ENCODE results near the gene IKBKE.

IKBKE gene

GRCh38 chr1:206435445-206435844 is 34.8 kb upstream of the IKBKE start:
- no peak for DNase-seq (ENCODE audit: low read depth, low spot score)
- H3K4me1 ChIP-seq (ENCODE audit: insufficient read depth, insufficient read length) = no peaks in the 10 kb centered on the region
- H3K9ac ChIP-seq (ENCODE audit: insufficient read length, low read depth) = no peak overlapping the region
- H3K27me3 ChIP-seq (ENCODE audit: insufficient read depth, insufficient read length) = no peaks in the 10 kb centered on the region
- no peaks in the 10 kb centered on the region for H3K9me3 ChIP-seq (ENCODE audit: insufficient read depth, low read length)
- peaks cover 69% of the 10 kb centered on the region for H3K36me3 ChIP-seq (ENCODE audit: insufficient read depth, insufficient read length, low read length)
- no peak overlapping the region for H3K4me3 ChIP-seq (ENCODE audit: insufficient read length, low read depth)
- TF ChIP-seq SUZ12 (IDR thresholded peaks at IDR 0.05; ENCODE audit: extremely low read depth, insufficient read depth, insufficient read length) = no peak
- TF ChIP-seq ZNF274 (IDR thresholded peaks at IDR 0.05; ENCODE audit: low read depth, low read length) = no peak
- no peak for TF ChIP-seq YY1 (IDR thresholded peaks at IDR 0.05; ENCODE audit: insufficient read depth, insufficient read length)

GRCh38 chr1:206438554-206438953 is 31.7 kb upstream of the IKBKE start:
- Histone ChIP-seq H3K27me3 (ENCODE audit: insufficient read depth, insufficient read length) (no peaks in the 10 kb centered on the region), H3K36me3 (ENCODE audit: insufficient read depth, insufficient read length, low read length) (peaks cover 66% of the 10 kb centered on the region), H3K9me3 (ENCODE audit: insufficient read depth, low read length) (no peaks in the 10 kb centered on the region), H3K4me1 (ENCODE audit: insufficient read depth, insufficient read length) (no peaks in the 10 kb centered on the region), H3K9ac (ENCODE audit: insufficient read length, low read depth) (no peak overlapping the region), H3K4me3 (ENCODE audit: insufficient read length, low read depth) (no peak overlapping the region)
- TF ChIP-seq ZNF274 (IDR thresholded peaks at IDR 0.05; ENCODE audit: low read depth, low read length) (no peak), SUZ12 (IDR thresholded peaks at IDR 0.05; ENCODE audit: extremely low read depth, insufficient read depth, insufficient read length) (no peak), YY1 (IDR thresholded peaks at IDR 0.05; ENCODE audit: insufficient read depth, insufficient read length) (no peak)
- no peak for DNase-seq (ENCODE audit: low read depth, low spot score)

- Histone ChIP-seq H3K4me3 (ENCODE audit: insufficient read length, low read depth) (no peak overlapping the region), H3K36me3 (ENCODE audit: insufficient read depth, insufficient read length, low read length) (peaks cover 67% of the 10 kb centered on the region), H3K27me3 (ENCODE audit: insufficient read depth, insufficient read length) (no peaks in the 10 kb centered on the region), H3K9me3 (ENCODE audit: insufficient read depth, low read length) (no peaks in the 10 kb centered on the region), H3K4me1 (ENCODE audit: insufficient read depth, insufficient read length) (no peaks in the 10 kb centered on the region), H3K9ac (ENCODE audit: insufficient read length, low read depth) (no peak overlapping the region)
- TF ChIP-seq ZNF274 (IDR thresholded peaks at IDR 0.05; ENCODE audit: low read depth, low read length) = no peak
- TF ChIP-seq SUZ12 (IDR thresholded peaks at IDR 0.05; ENCODE audit: extremely low read depth, insufficient read depth, insufficient read length) = no peak
- no peak for TF ChIP-seq YY1 (IDR thresholded peaks at IDR 0.05; ENCODE audit: insufficient read depth, insufficient read length)
- no peak for DNase-seq (ENCODE audit: low read depth, low spot score)
Observed at GRCh38 chr1:206439205-206439604, 31.1 kb upstream of the IKBKE start.

- no peak for TF ChIP-seq ZNF274 (IDR thresholded peaks at IDR 0.05; ENCODE audit: low read depth, low read length)
- no peak for TF ChIP-seq YY1 (IDR thresholded peaks at IDR 0.05; ENCODE audit: insufficient read depth, insufficient read length)
- TF ChIP-seq SUZ12 (IDR thresholded peaks at IDR 0.05; ENCODE audit: extremely low read depth, insufficient read depth, insufficient read length) = no peak
- Histone ChIP-seq H3K9ac (ENCODE audit: insufficient read length, low read depth) (no peak overlapping the region), H3K4me1 (ENCODE audit: insufficient read depth, insufficient read length) (no peaks in the 10 kb centered on the region), H3K9me3 (ENCODE audit: insufficient read depth, low read length) (no peaks in the 10 kb centered on the region), H3K36me3 (ENCODE audit: insufficient read depth, insufficient read length, low read length) (peaks cover 71% of the 10 kb centered on the region), H3K27me3 (ENCODE audit: insufficient read depth, insufficient read length) (no peaks in the 10 kb centered on the region), H3K4me3 (ENCODE audit: insufficient read length, low read depth) (no peak overlapping the region)
- no peak for DNase-seq (ENCODE audit: low read depth, low spot score)
Observed at GRCh38 chr1:206441336-206441967, 28.8 kb upstream of the IKBKE start.

- Histone ChIP-seq H3K36me3 (ENCODE audit: insufficient read depth, insufficient read length, low read length) (peaks cover 71% of the 10 kb centered on the region), H3K27me3 (ENCODE audit: insufficient read depth, insufficient read length) (no peaks in the 10 kb centered on the region), H3K4me1 (ENCODE audit: insufficient read depth, insufficient read length) (no peaks in the 10 kb centered on the region), H3K9me3 (ENCODE audit: insufficient read depth, low read length) (no peaks in the 10 kb centered on the region), H3K4me3 (ENCODE audit: insufficient read length, low read depth) (no peak overlapping the region), H3K9ac (ENCODE audit: insufficient read length, low read depth) (no peak overlapping the region)
- TF ChIP-seq SUZ12 (IDR thresholded peaks at IDR 0.05; ENCODE audit: extremely low read depth, insufficient read depth, insufficient read length) (no peak), ZNF274 (IDR thresholded peaks at IDR 0.05; ENCODE audit: low read depth, low read length) (no peak), YY1 (IDR thresholded peaks at IDR 0.05; ENCODE audit: insufficient read depth, insufficient read length) (no peak)
- DNase-seq (ENCODE audit: low read depth, low spot score) = no peak
Observed at GRCh38 chr1:206442101-206442500, 28.2 kb upstream of the IKBKE start.

- H3K27me3 ChIP-seq (ENCODE audit: insufficient read depth, insufficient read length) = no peaks in the 10 kb centered on the region
- peaks cover 6% of the 10 kb centered on the region for H3K4me1 ChIP-seq (ENCODE audit: insufficient read depth, insufficient read length)
- no peak for DNase-seq (ENCODE audit: low read depth, low spot score)
- no peaks in the 10 kb centered on the region for H3K9me3 ChIP-seq (ENCODE audit: insufficient read depth, low read length)
- H3K9ac ChIP-seq (ENCODE audit: insufficient read length, low read depth) = no peak overlapping the region
- H3K4me3 ChIP-seq (ENCODE audit: insufficient read length, low read depth) = no peak overlapping the region
- TF ChIP-seq SUZ12 (IDR thresholded peaks at IDR 0.05; ENCODE audit: extremely low read depth, insufficient read depth, insufficient read length) = no peak
- no peak for TF ChIP-seq ZNF274 (IDR thresholded peaks at IDR 0.05; ENCODE audit: low read depth, low read length)
- no peak for TF ChIP-seq YY1 (IDR thresholded peaks at IDR 0.05; ENCODE audit: insufficient read depth, insufficient read length)
- H3K36me3 ChIP-seq (ENCODE audit: insufficient read depth, insufficient read length, low read length) = peaks cover 61% of the 10 kb centered on the region
Observed at GRCh38 chr1:206445116-206445515, 25.2 kb upstream of the IKBKE start.

GRCh38 chr1:206445911-206446356 is 24.3 kb upstream of the IKBKE start:
- H3K36me3 ChIP-seq (ENCODE audit: insufficient read depth, insufficient read length, low read length) = peaks cover 63% of the 10 kb centered on the region

More at GRCh38 chr1:206445911-206446356, 24.3 kb upstream of the IKBKE start:
- Histone ChIP-seq H3K4me1 (ENCODE audit: insufficient read depth, insufficient read length) (peaks cover 9% of the 10 kb centered on the region), H3K9ac (ENCODE audit: insufficient read length, low read depth) (no peak overlapping the region), H3K9me3 (ENCODE audit: insufficient read depth, low read length) (no peaks in the 10 kb centered on the region), H3K4me3 (ENCODE audit: insufficient read length, low read depth) (no peak overlapping the region), H3K27me3 (ENCODE audit: insufficient read depth, insufficient read length) (no peaks in the 10 kb centered on the region)
- TF ChIP-seq YY1 (IDR thresholded peaks at IDR 0.05; ENCODE audit: insufficient read depth, insufficient read length) (no peak), SUZ12 (IDR thresholded peaks at IDR 0.05; ENCODE audit: extremely low read depth, insufficient read depth, insufficient read length) (no peak), ZNF274 (IDR thresholded peaks at IDR 0.05; ENCODE audit: low read depth, low read length) (no peak)
- DNase-seq (ENCODE audit: low read depth, low spot score) = no peak

Data from NT2/D1 (cell line).